ENCODE results near the gene TICAM1. TPM values are rescaled to one million over a fixed set of nuclear protein-coding genes. Genes with fewer than 3 reads are reported as not detected.

TICAM1 gene
- total and polyA plus RNA-seq, 4 donors: 2.1 to 8.6 (median 5.5) TPM

DNA sequence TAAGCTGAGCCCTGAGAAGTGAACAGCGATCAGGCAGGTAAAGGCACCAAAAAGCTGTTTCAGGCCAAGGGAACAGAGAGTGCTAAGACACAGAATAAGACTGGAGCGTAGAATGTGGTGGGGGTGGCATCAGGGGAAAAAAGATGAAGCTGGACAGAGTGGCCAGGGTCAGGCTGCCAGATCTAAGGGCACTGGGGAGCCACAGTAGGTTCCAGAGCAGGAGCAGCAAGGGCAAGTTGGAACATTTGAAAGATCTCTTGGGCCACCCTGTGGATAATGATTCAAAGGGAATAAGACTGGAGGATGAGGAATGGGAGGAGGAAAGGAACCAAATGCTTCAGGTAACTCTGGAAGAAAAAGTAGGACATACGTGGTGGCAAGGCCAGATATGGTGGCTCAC, 42.4 kb upstream of the TICAM1 start:
- H3K9ac ChIP-seq (ENCODE audit: low read depth in 1 of 2, low read length in 2 of 2): no peak overlapping the region
- H3K36me3 ChIP-seq (ENCODE audit: control insufficient read depth in 4 of 4, insufficient read depth in 3 of 4, low read depth in 1 of 4, low read length in 3 of 4): no peaks in the 10 kb centered on the region
- no peak overlapping the region for H3K27ac ChIP-seq (ENCODE audit: low read depth in 1 of 2, low read length in 2 of 2)
- H3K9me3 ChIP-seq (ENCODE audit: control insufficient read depth in 4 of 4, low read length in 3 of 4): no peaks in the 10 kb centered on the region
- H3K4me1 ChIP-seq (ENCODE audit: control insufficient read depth in 4 of 4, insufficient read depth in 4 of 4, low read length in 3 of 4): no peaks in the 10 kb centered on the region
- no peak overlapping the region for H3K4me3 ChIP-seq (ENCODE audit: low read depth in 1 of 3, low read length in 3 of 3)
- TF ChIP-seq ATF3 (IDR thresholded peaks at IDR 0.05): no peak
- no peak for TF ChIP-seq RXRA (IDR thresholded peaks at IDR 0.05)
- no peak for TF ChIP-seq REST (IDR thresholded peaks at IDR 0.05)
- no peak for TF ChIP-seq SP1 (IDR thresholded peaks at IDR 0.05)
- TF ChIP-seq RAD21 (IDR thresholded peaks at IDR 0.05): no peak
- TF ChIP-seq FOXA2 (IDR thresholded peaks at IDR 0.05): no peak
- TF ChIP-seq NR2F2 (IDR thresholded peaks at IDR 0.05): no peak
- no peak for TF ChIP-seq HNF4A (conservative IDR thresholded peaks at IDR 0.05)
- TF ChIP-seq TAF1 (conservative IDR thresholded peaks at IDR 0.05): no peak
- no peak for TF ChIP-seq MAX (IDR thresholded peaks at IDR 0.05)
- no peak for TF ChIP-seq CTCF (IDR thresholded peaks at IDR 0.05; ENCODE audit: low read depth, low read length, missing input control)
- no peak for TF ChIP-seq YY1 (IDR thresholded peaks at IDR 0.05)
- TF ChIP-seq JUND (IDR thresholded peaks at IDR 0.05): no peak
- TF ChIP-seq EGR1 (IDR thresholded peaks at IDR 0.05; ENCODE audit: low read depth in 2 of 2): no peak
- DNase-seq (ENCODE audit: low spot score): no peak
- WGBS: 94% methylated on average over 3 of the region's 3 CpGs
- no peaks in the 10 kb centered on the region for H3K27me3 ChIP-seq (ENCODE audit: control insufficient read depth in 4 of 4, insufficient read depth in 4 of 4, low read length in 3 of 4)

GRCh38 chr19:4871711-4872110, 40.2 kb upstream of the TICAM1 start:
- Histone ChIP-seq H3K27ac (ENCODE audit: low read depth in 1 of 2, low read length in 2 of 2) (no peak overlapping the region), H3K27me3 (ENCODE audit: control insufficient read depth in 4 of 4, insufficient read depth in 4 of 4, low read length in 3 of 4) (no peaks in the 10 kb centered on the region), H3K9ac (ENCODE audit: low read depth in 1 of 2, low read length in 2 of 2) (no peak overlapping the region), H3K4me1 (ENCODE audit: control insufficient read depth in 4 of 4, insufficient read depth in 4 of 4, low read length in 3 of 4) (peaks cover 0 to 8% (median 1%) of the 10 kb centered on the region in 4 donors), H3K4me3 (ENCODE audit: low read depth in 1 of 3, low read length in 3 of 3) (no peak overlapping the region), H3K36me3 (ENCODE audit: control insufficient read depth in 4 of 4, insufficient read depth in 3 of 4, low read depth in 1 of 4, low read length in 3 of 4) (no peaks in the 10 kb centered on the region), H3K9me3 (ENCODE audit: control insufficient read depth in 4 of 4, low read length in 3 of 4) (no peaks in the 10 kb centered on the region)
- 83% methylated on average over 6 of the region's 6 CpGs for WGBS
- no peak for DNase-seq (ENCODE audit: low spot score)
- TF ChIP-seq RAD21 (IDR thresholded peaks at IDR 0.05) (no peak), HNF4A (conservative IDR thresholded peaks at IDR 0.05) (no peak), RXRA (IDR thresholded peaks at IDR 0.05) (no peak), FOXA1 (IDR thresholded peaks at IDR 0.05) (no peak), MAX (IDR thresholded peaks at IDR 0.05) (no peak), ATF3 (IDR thresholded peaks at IDR 0.05) (no peak), SP1 (IDR thresholded peaks at IDR 0.05) (no peak), HNF4G (IDR thresholded peaks at IDR 0.05) (no peak), NR2F2 (IDR thresholded peaks at IDR 0.05) (no peak), JUND (IDR thresholded peaks at IDR 0.05) (no peak), EGR1 (IDR thresholded peaks at IDR 0.05; ENCODE audit: low read depth in 2 of 2) (no peak), CTCF (IDR thresholded peaks at IDR 0.05; ENCODE audit: low read depth, low read length, missing input control) (no peak), FOXA2 (IDR thresholded peaks at IDR 0.05) (no peak), ZBTB33 (IDR thresholded peaks at IDR 0.05) (no peak), GABPA (IDR thresholded peaks at IDR 0.05 in 1 of 2, conservative IDR thresholded peaks at IDR 0.05 in 1 of 2) (no peak), TAF1 (conservative IDR thresholded peaks at IDR 0.05) (no peak), YY1 (IDR thresholded peaks at IDR 0.05) (no peak)

Measured in liver (tissue), 9 donors.